ENCODE data around the gene RAB40B. TPM values are rescaled to one million over a fixed set of nuclear protein-coding genes. Genes with fewer than 3 reads are reported as not detected.

The RAB40B gene
- total and polyA plus RNA-seq, 2 of the 13 experiments (the other 11 are each of a cell fraction or from before 2014, with no cell fraction given) = 6.2 to 6.5 TPM

DNA sequence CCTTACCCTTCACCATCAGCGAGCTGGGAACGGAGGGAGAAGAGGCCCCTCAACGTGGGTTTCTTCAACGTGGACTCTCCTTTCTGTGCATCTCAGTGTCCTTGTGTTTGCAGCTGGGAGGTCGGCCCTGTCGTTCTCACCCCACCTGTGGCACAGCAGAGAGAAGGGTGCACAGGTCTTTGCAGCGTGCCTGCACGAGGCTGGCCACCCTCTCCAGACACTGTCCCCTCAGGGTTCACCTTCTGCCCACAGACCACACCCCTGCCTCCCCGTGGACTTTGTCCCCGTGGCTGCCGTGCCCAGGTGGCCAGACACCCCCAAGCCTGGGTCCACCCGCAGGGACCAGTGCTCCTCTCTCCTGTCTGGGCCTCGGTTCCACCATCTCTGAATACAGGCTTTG lies 43.0 kb downstream of the RAB40B start (continued):
- TF ChIP-seq ZMYM3 (CRISPR knock-in tag; IDR thresholded peaks at IDR 0.05) = 0 out of 2 replicates have a peak, but pooled peaks have one; percentile 23
- no peak for TF ChIP-seq YY1 (IDR thresholded peaks at IDR 0.05; ENCODE audit: insufficient read depth, insufficient replicate concordance, low read depth, low read length)
- TF ChIP-seq TEAD3 (CRISPR knock-in tag; optimal IDR thresholded peaks at IDR 0.05; ENCODE audit: borderline replicate concordance) = no peak
- TF ChIP-seq SNRNP70 (IDR thresholded peaks at IDR 0.05; ENCODE audit: low read depth, low read length) = no peak
- TF ChIP-seq GATAD1 (CRISPR knock-in tag; IDR thresholded peaks at IDR 0.05) = no peak
- TF ChIP-seq RCOR2 (CRISPR knock-in tag; IDR thresholded peaks at IDR 0.05) = no peak
- TF ChIP-seq BCL3 (CRISPR knock-in tag; IDR thresholded peaks at IDR 0.05) = no peak
- TF ChIP-seq, protein P1, sequence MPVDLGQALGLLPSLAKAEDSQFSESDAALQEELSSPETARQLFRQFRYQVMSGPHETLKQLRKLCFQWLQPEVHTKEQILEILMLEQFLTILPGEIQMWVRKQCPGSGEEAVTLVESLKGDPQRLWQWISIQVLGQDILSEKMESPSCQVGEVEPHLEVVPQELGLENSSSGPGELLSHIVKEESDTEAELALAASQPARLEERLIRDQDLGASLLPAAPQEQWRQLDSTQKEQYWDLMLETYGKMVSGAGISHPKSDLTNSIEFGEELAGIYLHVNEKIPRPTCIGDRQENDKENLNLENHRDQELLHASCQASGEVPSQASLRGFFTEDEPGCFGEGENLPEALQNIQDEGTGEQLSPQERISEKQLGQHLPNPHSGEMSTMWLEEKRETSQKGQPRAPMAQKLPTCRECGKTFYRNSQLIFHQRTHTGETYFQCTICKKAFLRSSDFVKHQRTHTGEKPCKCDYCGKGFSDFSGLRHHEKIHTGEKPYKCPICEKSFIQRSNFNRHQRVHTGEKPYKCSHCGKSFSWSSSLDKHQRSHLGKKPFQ (CRISPR knock-in tag; IDR thresholded peaks at IDR 0.05; ENCODE audit: insufficient replicate concordance) = no peak
- no peak for TF ChIP-seq ERF (CRISPR knock-in tag; IDR thresholded peaks at IDR 0.05)
- TF ChIP-seq DNMT3B (CRISPR knock-in tag; conservative IDR thresholded peaks at IDR 0.05) = no peak
- TF ChIP-seq ZNF136 (CRISPR knock-in tag; IDR thresholded peaks at IDR 0.05; ENCODE audit: low read depth) = no peak
- TF ChIP-seq ZNF670 (CRISPR knock-in tag; IDR thresholded peaks at IDR 0.05; ENCODE audit: borderline replicate concordance) = no peak
- no peak for TF ChIP-seq THAP11 (CRISPR knock-in tag; IDR thresholded peaks at IDR 0.05)
- no peak for TF ChIP-seq CBX1 (IDR thresholded peaks at IDR 0.05; ENCODE audit: low read depth)
- TF ChIP-seq ZNF30 (CRISPR knock-in tag; IDR thresholded peaks at IDR 0.05) = no peak
- no peak for TF ChIP-seq FOXA3 (CRISPR knock-in tag; IDR thresholded peaks at IDR 0.05)
- no peak for TF ChIP-seq RBFOX2 (IDR thresholded peaks at IDR 0.05; ENCODE audit: low read depth, low read length)
- no peak for TF ChIP-seq CREB3 (CRISPR knock-in tag; IDR thresholded peaks at IDR 0.05)
- 0 out of 2 replicates have a peak, but pooled peaks have one; percentile 5 for TF ChIP-seq ZNF501 (CRISPR knock-in tag; IDR thresholded peaks at IDR 0.05)
- TF ChIP-seq POGZ (CRISPR knock-in tag; IDR thresholded peaks at IDR 0.05) = no peak
- TF ChIP-seq ZNF350 (CRISPR knock-in tag; IDR thresholded peaks at IDR 0.05; ENCODE audit: borderline replicate concordance, low read depth) = 0 out of 2 replicates have a peak, but pooled peaks have one; percentile 57
- TF ChIP-seq SYNCRIP (IDR thresholded peaks at IDR 0.05; ENCODE audit: insufficient read depth, low read depth, low read length) = no peak
- no peak for TF ChIP-seq ZNF672 (CRISPR knock-in tag; IDR thresholded peaks at IDR 0.05)
- peak; percentile 9; the same call in 1 of the 2 replicates for TF ChIP-seq ZFY (CRISPR knock-in tag; IDR thresholded peaks at IDR 0.05)
- TF ChIP-seq TBL1XR1 (IDR thresholded peaks at IDR 0.05; ENCODE audit: borderline replicate concordance, low read length, partially characterized antibody) = no peak
- TF ChIP-seq HNF4A (CRISPR knock-in tag; IDR thresholded peaks at IDR 0.05) = peak; percentile 77
- TF ChIP-seq MAX (IDR thresholded peaks at IDR 0.05) = peak; percentile 50
- no peak for TF ChIP-seq SP2 (CRISPR knock-in tag; IDR thresholded peaks at IDR 0.05)
- no peak for TF ChIP-seq ZNF253 (CRISPR knock-in tag; IDR thresholded peaks at IDR 0.05; ENCODE audit: borderline replicate concordance)
- TF ChIP-seq TOE1 (CRISPR knock-in tag; IDR thresholded peaks at IDR 0.05) = no peak
